ENCODE measurements around the gene IGFALS.

The IGFALS gene

DNA sequence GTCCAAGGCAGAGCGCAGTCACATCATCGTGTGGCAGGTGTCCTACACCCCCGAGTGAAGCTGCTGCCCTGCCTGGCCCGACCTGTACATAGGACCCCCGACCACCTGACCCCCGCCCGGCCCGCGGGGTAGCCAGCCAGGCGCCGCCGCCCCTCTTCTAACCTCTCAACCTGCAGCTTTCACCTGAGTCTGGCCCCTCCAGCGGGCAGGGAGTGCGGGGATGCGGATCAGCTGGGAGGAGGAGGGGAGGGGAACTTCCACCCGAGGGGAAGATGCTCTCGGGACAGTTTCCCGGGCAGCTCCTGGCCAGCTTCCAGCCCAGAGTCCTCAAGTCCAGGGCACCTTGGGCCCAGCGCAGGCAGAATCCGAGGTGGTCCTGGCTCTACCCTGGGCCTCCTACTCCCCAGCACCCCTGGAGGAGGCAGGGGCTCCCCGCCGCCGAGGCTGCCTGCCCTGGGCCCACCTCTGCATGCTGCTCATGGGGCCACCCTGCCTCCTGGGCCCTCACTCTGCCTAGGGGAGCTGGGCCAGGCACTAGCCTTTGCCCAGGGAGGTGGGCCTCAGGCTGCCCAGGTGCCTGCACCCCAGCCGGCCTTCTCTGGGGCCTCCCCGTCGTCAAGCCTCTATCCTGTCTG is 24.6 kb downstream of the IGFALS start:
- in situ Hi-C loops (cut with HindIII; ENCODE audit: low sequenced_read_pairs): no loop called here
- no peak overlapping the region for H3K4me3 ChIP-seq (ENCODE audit: low read depth, low read length)
- DNase-seq (ENCODE audit: low read depth): no peak
- TF ChIP-seq, protein P1, sequence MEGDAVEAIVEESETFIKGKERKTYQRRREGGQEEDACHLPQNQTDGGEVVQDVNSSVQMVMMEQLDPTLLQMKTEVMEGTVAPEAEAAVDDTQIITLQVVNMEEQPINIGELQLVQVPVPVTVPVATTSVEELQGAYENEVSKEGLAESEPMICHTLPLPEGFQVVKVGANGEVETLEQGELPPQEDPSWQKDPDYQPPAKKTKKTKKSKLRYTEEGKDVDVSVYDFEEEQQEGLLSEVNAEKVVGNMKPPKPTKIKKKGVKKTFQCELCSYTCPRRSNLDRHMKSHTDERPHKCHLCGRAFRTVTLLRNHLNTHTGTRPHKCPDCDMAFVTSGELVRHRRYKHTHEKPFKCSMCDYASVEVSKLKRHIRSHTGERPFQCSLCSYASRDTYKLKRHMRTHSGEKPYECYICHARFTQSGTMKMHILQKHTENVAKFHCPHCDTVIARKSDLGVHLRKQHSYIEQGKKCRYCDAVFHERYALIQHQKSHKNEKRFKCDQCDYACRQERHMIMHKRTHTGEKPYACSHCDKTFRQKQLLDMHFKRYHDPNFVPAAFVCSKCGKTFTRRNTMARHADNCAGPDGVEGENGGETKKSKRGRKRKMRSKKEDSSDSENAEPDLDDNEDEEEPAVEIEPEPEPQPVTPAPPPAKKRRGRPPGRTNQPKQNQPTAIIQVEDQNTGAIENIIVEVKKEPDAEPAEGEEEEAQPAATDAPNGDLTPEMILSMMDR (IDR thresholded peaks at IDR 0.05; ENCODE audit: low read depth, low read length, missing control alignments): no peak

DNA sequence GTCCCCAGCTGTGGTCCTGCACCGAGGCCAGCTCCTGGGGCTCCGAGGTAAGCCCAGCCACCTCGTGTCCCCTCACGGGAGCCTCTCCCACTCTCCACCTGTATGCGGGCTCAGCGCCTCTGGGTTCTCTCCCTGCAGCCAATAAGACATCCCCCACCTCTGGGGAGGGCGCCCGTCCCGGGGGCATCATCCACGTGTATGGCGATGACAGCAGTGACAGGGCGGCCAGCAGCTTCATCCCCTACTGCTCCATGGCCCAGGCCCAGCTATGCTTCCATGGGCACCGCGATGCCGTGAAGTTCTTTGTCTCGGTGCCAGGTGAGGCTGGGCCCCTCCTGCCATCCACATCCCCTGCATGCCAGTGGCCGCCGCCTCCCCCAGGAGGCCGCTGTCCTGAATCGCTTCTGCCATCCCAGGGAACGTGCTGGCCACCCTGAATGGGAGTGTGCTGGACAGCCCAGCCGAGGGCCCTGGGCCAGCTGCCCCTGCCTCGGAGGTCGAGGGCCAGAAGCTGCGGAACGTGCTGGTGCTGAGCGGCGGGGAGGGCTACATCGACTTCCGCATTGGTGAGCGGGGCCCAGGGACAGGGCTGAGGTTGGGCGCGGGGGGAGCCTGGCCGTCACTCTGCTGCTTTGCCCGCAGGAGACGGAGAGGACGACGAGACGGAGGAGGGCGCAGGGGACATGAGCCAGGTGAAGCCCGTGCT is 25.3 kb downstream of the IGFALS start:
- DNase-seq (ENCODE audit: low read depth): no peak
- H3K4me3 ChIP-seq (ENCODE audit: low read depth, low read length): no peak overlapping the region
- TF ChIP-seq, protein P1 (IDR thresholded peaks at IDR 0.05; ENCODE audit: low read depth, low read length, missing control alignments): no peak
- in situ Hi-C loops (cut with HindIII; ENCODE audit: low sequenced_read_pairs): no loop called here

DNA sequence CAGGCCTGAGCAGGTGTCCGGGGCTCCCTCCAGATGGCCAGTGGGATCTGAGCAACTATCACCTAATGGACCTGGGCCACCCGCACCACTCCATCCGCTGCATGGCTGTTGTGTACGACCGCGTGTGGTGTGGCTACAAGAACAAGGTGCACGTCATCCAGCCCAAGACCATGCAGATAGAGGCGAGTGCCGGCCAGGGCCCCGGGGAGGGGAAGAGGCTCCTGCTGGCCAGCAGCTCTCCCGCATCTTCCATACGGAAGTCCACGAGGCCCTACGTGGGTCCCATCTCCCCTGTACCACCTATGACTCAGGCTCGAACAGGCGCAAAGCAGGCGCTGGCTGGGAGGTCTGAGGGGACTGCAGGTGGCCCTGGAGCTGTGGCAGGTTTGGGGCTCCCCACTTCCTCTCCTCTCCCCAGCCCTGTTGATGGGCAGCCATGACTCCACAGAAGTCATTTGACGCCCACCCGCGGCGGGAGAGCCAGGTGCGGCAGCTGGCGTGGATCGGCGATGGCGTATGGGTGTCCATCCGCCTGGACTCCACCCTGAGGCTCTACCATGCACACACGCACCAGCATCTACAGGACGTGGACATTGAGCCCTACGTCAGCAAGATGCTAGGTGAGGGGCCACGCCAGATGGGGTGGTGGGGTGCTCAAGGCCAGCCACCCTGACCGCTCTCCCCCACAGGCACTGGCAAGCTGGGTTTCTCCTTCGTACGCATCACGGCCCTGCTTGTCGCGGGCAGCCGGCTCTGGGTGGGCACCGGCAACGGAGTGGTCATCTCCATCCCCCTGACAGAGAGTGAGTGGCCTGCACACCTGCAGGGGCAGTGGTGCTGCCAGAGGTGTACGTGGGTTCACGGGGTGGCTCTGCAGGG is 26.1 kb downstream of the IGFALS start:
- DNase-seq (ENCODE audit: low read depth): no peak
- TF ChIP-seq, protein P1 (IDR thresholded peaks at IDR 0.05; ENCODE audit: low read depth, low read length, missing control alignments): no peak
- in situ Hi-C loops (cut with HindIII; ENCODE audit: low sequenced_read_pairs): no loop called here
- H3K4me3 ChIP-seq (ENCODE audit: low read depth, low read length): no peak overlapping the region

DNA sequence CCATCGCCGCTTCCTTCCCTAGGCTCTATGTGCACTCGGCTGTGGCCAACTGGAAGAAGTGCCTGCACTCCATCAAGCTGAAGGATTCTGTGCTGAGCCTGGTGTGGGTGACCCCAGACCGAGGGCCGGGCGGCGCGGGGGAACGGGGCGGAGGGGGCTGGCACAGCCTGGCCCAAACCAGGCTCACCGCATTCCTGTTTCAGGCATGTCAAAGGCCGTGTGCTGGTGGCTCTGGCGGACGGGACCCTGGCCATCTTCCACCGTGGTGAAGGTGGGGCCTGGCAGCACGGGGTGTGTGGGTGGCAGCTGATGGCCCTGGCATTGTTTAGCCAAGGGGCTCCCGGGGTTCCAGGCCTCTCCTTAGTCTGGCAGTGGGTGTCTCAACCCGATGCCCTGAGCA is 26.8 kb downstream of the IGFALS start:
- in situ Hi-C loops (cut with HindIII; ENCODE audit: low sequenced_read_pairs): no loop called here
- no peak for DNase-seq (ENCODE audit: low read depth)
- no peak overlapping the region for H3K4me3 ChIP-seq (ENCODE audit: low read depth, low read length)
- TF ChIP-seq, protein P1 (IDR thresholded peaks at IDR 0.05; ENCODE audit: low read depth, low read length, missing control alignments): no peak

DNA sequence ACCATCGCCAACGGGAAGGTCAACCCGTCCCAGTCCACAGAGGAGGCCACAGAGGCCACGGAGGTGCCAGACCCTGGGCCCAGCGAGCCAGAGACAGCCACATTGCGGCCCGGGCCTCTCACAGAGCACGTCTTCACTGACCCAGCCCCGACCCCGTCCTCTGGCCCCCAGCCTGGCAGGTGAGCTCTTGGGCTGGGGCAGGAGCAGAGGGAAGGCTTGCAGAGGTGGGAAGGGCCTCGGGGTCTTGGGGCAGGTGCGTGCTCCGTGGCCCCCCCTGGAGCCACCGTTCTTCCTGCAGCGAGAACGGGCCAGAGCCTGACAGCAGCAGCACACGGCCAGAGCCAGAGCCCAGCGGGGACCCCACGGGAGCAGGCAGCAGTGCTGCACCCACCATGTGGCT is 27.3 kb downstream of the IGFALS start:
- in situ Hi-C loops (cut with HindIII; ENCODE audit: low sequenced_read_pairs): no loop called here
- TF ChIP-seq, protein P1 (IDR thresholded peaks at IDR 0.05; ENCODE audit: low read depth, low read length, missing control alignments): no peak
- DNase-seq (ENCODE audit: low read depth): no peak
- H3K4me3 ChIP-seq (ENCODE audit: low read depth, low read length): no peak overlapping the region

DNA sequence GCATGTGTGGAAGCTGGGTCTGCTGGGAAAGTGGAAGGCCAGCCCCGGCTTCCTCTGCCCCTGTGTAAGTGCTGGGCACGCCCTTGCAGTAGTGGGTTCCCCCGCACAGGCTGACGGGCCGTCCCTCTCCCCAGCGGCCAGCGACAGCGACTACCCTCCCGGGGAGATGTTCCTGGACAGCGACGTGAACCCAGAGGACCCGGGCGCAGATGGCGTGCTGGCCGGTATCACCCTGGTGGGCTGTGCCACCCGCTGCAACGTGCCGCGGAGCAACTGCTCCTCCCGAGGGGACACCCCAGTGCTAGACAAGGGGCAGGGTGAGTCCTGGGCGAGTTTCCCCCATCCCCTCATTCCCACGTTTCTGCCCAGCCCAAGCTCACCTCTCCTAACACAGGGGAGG is 27.7 kb downstream of the IGFALS start:
- in situ Hi-C loops (cut with HindIII; ENCODE audit: low sequenced_read_pairs): no loop called here
- no peak for DNase-seq (ENCODE audit: low read depth)
- no peak overlapping the region for H3K4me3 ChIP-seq (ENCODE audit: low read depth, low read length)
- TF ChIP-seq, protein P1 (IDR thresholded peaks at IDR 0.05; ENCODE audit: low read depth, low read length, missing control alignments): no peak

Measured in astrocyte of the cerebellum (primary cell).